ENCODE measurements around the gene MMAB.

MMAB gene

DNA sequence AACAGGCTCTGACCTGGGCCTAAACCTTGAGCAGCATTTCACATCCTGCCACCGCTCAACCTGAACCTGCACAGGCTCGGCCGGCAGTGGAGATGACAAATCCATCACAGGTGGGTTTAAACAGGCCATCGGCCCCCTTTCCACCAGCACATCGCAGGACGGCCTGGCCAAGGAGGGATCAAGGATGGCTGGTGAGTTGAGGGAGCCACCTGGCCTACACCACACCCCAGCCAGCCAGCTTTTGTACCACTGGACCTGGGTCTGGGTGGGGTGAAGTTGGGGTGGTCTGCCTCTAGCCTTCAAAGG lies 14.2 kb downstream of the MMAB start:
- no peak for TF ChIP-seq CTCF (IDR thresholded peaks at IDR 0.05; ENCODE audit: low read depth, low read length)
- Histone ChIP-seq H3K4me1 (no peaks in the 10 kb centered on the region), H3K9me3 (no peaks in the 10 kb centered on the region; the same call in 1 of the 2 replicates), H3K4me3 (ENCODE audit: low read depth, low read length) (no peak overlapping the region), H3K36me3 (no peaks in the 10 kb centered on the region), H3K27me3 (no peaks in the 10 kb centered on the region)
- DNase-seq: no peak

DNA sequence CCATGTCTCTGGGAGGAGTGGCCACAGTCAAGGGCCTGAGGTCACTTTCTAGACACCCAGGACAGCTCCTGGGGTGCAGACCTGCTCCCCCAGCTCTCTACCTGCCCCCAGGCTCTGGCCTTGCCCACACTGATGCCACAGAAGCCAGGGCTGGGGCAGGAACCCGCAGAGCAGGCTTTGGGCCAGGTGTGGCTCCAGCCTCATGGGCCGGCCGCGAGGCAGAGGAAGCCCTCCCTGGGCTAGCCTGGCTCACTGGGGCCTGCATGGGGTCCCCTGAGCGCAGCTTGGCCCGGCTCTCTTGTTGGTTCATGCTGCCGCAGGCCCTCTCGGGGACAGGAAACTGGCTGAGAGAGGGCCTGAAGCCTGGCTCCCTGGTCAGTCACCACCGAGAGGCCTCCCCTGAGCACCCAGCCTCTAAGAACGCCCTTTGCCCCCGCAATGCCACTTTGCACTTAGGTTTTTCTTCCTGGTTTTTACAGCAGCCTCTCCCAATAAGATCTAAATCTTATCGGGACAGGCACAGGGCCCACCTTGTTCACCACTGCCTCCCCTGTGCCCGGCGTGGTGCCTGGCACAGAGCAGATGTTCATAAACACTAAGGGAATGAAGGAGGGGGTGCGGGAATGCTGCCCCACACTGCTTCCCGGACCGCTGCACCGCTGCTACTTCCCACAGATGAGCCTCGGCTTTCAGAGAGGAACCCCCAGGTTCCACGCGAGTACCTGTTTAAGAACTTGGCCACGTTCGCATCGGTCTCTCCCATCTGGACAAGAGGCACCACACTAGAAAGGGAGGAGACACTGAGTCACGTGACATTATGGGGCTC lies 14.7 kb downstream of the MMAB start:
- no peaks in the 10 kb centered on the region for H3K4me1 ChIP-seq
- H3K27me3 ChIP-seq: no peaks in the 10 kb centered on the region
- H3K4me3 ChIP-seq (ENCODE audit: low read depth, low read length): no peak overlapping the region
- no peaks in the 10 kb centered on the region; the same call in 1 of the 2 replicates for H3K9me3 ChIP-seq
- no peak for TF ChIP-seq CTCF (IDR thresholded peaks at IDR 0.05; ENCODE audit: low read depth, low read length)
- H3K36me3 ChIP-seq: no peaks in the 10 kb centered on the region
- DNase-seq: no peak

DNA sequence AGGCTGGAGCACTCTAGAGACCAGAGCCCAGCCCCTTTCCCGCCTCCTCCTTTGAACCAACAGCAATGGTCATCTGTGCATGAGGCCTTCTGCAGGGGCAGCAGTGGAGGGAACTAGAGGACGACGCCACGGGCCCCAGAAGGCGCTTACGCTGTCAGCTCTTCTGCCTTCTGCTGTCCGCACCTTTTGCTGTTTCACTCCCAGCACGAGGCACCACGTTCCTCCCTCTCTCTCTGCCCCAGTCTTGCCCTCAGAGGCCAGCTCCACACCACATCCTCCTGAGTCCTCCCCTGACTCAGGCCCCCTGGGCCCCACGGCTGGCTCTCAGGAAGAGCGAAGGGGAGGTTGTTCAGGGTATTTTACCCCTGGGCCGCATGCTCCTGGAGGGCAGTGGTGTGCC lies 15.5 kb downstream of the MMAB start:
- no peak overlapping the region for H3K4me3 ChIP-seq (ENCODE audit: low read depth, low read length)
- no peak for DNase-seq
- no peaks in the 10 kb centered on the region for H3K36me3 ChIP-seq
- no peaks in the 10 kb centered on the region for H3K4me1 ChIP-seq
- H3K9me3 ChIP-seq: no peaks in the 10 kb centered on the region; the same call in 1 of the 2 replicates
- H3K27me3 ChIP-seq: no peaks in the 10 kb centered on the region
- TF ChIP-seq CTCF (IDR thresholded peaks at IDR 0.05; ENCODE audit: low read depth, low read length): no peak

- no peaks in the 10 kb centered on the region for H3K4me1 ChIP-seq
- no peaks in the 10 kb centered on the region; the same call in 1 of the 2 replicates for H3K9me3 ChIP-seq
- no peaks in the 10 kb centered on the region for H3K27me3 ChIP-seq
- TF ChIP-seq CTCF (IDR thresholded peaks at IDR 0.05; ENCODE audit: low read depth, low read length): no peak
- H3K4me3 ChIP-seq (ENCODE audit: low read depth, low read length): no peak overlapping the region
- no peak for DNase-seq
- no peaks in the 10 kb centered on the region for H3K36me3 ChIP-seq
Observed at GRCh38 chr12:109557200-109557599, 16.1 kb downstream of the MMAB start.

- Histone ChIP-seq H3K36me3 (no peaks in the 10 kb centered on the region), H3K27me3 (no peaks in the 10 kb centered on the region), H3K4me3 (ENCODE audit: low read depth, low read length) (no peak overlapping the region), H3K9me3 (no peaks in the 10 kb centered on the region), H3K4me1 (no peaks in the 10 kb centered on the region)
- DNase-seq: no peak
- no peak for TF ChIP-seq CTCF (IDR thresholded peaks at IDR 0.05; ENCODE audit: low read depth, low read length)
Observed at GRCh38 chr12:109555431-109556315, 17.6 kb downstream of the MMAB start.

DNA sequence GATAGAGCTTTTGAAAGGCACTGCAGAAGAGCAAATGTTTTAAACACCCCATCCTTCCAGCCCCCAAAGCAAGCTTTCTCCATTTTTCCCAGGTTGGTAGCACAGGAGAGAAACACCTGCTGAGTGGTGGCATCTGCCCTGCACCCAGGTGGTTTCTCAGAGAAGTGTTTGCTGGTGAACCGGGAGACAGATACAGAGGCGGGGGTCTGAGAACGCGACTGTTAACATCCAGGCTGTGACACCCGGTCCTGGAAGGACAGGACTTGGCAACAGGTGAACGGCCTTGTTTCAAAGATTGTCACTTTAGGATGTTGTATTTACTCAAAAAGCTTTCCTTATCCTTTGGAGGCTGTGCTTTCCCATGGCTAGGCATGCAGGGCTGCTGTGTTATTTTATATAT lies 18.5 kb downstream of the MMAB start:
- DNase-seq: no peak
- no peaks in the 10 kb centered on the region for H3K36me3 ChIP-seq
- no peaks in the 10 kb centered on the region for H3K27me3 ChIP-seq

More for the DNA sequence above, 18.5 kb downstream of the MMAB start:
- TF ChIP-seq CTCF (IDR thresholded peaks at IDR 0.05; ENCODE audit: low read depth, low read length): no peak
- H3K9me3 ChIP-seq: no peaks in the 10 kb centered on the region
- no peak overlapping the region for H3K4me3 ChIP-seq (ENCODE audit: low read depth, low read length)
- no peaks in the 10 kb centered on the region for H3K4me1 ChIP-seq

All from BE2C (cell line).